ENCODE results near the gene SLC9A2.

Gene SLC9A2

GRCh38 chr2:102735416-102736109, 116.2 kb downstream of the SLC9A2 start:
- DNase-seq (ENCODE audit: low read depth in 2 of 2): no peak

DNA sequence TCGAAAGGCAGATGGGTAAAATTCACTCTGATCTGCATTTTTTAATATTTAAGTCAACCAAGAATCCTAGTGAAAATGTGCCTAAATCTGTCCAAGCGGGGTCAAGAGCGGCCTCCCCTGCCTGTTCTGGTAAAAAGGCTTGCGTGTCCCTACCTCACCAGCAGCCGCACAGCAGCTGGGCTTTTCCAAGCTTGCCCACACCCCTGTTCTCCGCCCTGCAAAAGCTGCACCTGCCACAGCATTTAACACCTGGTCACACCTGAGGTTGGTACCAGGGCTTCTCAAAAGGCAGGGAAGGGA, 116.7 kb downstream of the SLC9A2 start:
- no peak for DNase-seq (ENCODE audit: low read depth in 2 of 2)

GRCh38 chr2:102736410-102737409, 117.4 kb downstream of the SLC9A2 start:
- peak; percentile 65 to 77 for DNase-seq (ENCODE audit: low read depth in 2 of 2)

GRCh38 chr2:102737431-102737830, 118.1 kb downstream of the SLC9A2 start:
- no peak for DNase-seq (ENCODE audit: low read depth in 2 of 2)

- no peak for DNase-seq (ENCODE audit: low read depth in 2 of 2)
These were observed 123.9 kb downstream of the SLC9A2 start for GRCh38 chr2:102743259-102743658.

- DNase-seq (ENCODE audit: low read depth in 2 of 2): no peak
These were observed 128.8 kb downstream of the SLC9A2 start for GRCh38 chr2:102748107-102748506.

DNA sequence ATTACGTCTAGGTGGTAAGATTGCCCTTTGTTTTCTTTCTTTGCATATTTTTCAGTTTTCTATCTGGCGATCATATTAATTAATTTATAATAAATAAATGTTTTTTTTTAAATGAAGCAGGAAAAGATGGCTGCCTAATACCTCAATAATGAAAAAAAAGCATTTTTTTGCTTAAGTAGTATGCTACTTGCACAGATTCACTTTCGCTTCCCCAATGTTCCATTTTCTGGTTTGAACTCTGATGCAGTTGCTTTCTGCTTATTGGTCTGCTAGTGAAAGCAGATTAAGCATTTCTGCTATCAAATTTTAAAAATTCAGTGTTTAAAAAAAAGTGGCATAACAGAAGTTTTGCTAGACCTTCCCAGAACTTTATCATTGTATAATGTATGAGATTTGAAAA, 130.6 kb downstream of the SLC9A2 start:
- DNase-seq (ENCODE audit: low read depth in 2 of 2): no peak

DNA sequence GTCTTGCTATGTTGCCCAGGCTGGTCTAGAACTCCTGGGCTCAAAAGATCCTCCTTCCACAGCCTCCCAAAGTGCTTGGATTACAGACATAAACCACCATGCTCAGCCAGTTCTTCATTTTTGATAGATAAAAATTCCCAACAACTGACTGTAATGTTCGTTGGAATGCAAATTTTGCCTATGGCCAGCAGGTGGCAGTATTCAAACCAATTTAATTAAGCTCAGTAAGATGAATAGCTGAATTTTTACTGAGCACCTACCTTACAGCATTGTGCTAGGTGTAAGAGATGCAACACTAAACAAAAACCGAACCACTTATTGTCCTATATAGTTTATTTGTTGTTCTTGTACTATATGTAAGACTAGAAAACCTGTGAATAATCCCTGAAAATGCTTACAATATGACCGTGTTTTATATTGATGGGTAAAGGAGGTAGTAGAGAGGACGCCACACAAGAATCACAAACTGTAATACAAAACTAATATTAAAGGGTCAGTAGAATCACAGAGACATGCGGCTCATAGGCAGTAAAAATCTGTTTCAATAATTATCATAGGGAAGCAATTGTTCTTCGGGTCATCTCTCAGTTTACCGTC, 134.3 kb downstream of the SLC9A2 start:
- DNase-seq (ENCODE audit: low read depth in 2 of 2): no peak

DNA sequence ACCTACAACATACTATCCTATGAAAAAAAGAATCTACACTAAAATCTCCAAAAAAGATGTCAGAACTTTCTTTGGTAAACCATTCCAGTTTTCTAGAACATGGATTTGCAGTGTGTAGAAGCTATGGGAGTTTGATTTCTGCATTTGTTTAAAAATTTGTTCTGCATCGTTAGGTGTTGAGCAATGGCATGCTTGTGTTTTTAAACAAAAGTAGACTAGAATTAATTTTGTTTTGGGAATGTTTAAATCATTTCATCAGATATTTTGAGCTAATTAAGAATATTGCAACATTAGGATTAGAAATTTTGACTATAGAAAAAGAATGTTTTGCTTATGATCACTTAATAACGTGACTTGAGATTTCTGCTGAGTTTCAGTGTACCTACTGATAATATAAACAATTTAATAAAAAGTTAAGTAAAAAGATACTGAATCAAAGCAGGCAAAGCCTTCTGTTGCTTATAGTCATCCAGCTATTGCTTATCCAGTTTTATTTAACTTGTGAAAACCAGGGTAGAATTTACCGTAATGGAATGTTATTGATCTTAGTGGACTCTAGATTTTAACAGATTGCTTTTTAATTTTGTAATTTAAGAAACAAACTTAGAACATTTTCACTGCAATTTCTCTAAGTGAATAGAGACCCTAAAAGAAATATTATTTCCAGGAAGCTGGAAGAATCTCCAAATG, 135.2 kb downstream of the SLC9A2 start:
- no peak for DNase-seq (ENCODE audit: low read depth in 2 of 2)

GRCh38 chr2:102755284-102755683, 135.9 kb downstream of the SLC9A2 start:
- DNase-seq (ENCODE audit: low read depth in 2 of 2): no peak

- DNase-seq (ENCODE audit: low read depth in 2 of 2): no peak
These were observed 139.1 kb downstream of the SLC9A2 start for GRCh38 chr2:102758439-102758838.

Measured in stimulated activated CD8-positive, alpha-beta memory T cell treated with anti-CD3 and anti-CD28 coated beads, Interleukin-2, amount 100 ng/mL, for 1 hour (primary cell).